Loucy (cell line): ENCODE data around the gene ACOT12.

Source experiments
- CTCF ChIP-seq: fragments of 200-600 bp; sonication (generic); conservative IDR thresholded peaks from 2 replicates; pipeline ENCODE4 v1.5.1; 2014; ENCODE audit warnings: mild to moderate bottlenecking, antibody characterized with exemption, low read length
- EZH2phosphoT487 ChIP-seq: fragments of 200-600 bp; IDR thresholded peaks from 2 replicates; pipeline ENCODE4 v1.6.1; 2018; ENCODE audit warnings: antibody characterized with exemption, mild to moderate bottlenecking, moderate library complexity, borderline replicate concordance

DNA sequence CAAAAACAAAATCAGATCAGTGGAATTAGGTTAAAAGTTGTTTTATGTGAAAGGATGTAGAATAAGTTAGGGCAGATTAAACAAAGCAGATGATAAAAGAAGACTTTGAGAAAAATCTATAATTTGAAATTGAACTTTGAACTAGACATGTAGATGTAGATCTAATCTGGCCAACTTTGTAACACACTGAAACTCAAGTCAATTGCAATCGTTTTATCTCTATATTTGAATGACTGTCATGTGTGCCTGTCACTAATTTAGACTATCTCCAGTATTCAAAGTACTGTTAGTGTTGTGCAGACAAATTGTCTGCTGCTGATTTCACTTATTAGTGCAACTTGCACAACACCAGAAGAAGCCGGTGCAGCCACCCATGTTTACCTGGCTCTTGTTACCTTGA, 39.8 kb downstream of the ACOT12 start:
- no peak for TF ChIP-seq CTCF
- TF ChIP-seq EZH2phosphoT487, result no peak
